A549 (cell line): ENCODE results near the gene HNF4A. TPM values are rescaled to one million over a fixed set of nuclear protein-coding genes. Genes with fewer than 3 reads are reported as not detected.

ENCODE experiments used
- ATAC-seq, 2 experiments: fragments of 200-7000 bp in 1 of 2; fragments of >200 bp in 1 of 2; cut with Nextera tagmentation in 1 of 2; cut with Tn5 transposase in 1 of 2; 3 replicates each; pipeline versions ENCODE4 v1.8.0 to v1.9.1; 2018 to 2020; ENCODE audit warnings: mild to moderate bottlenecking in 1 of 2, moderate library complexity in 1 of 2
- CTCF ChIA-PET: fragments of 300-600 bp; sonication (Branson Sonifier 250); formaldehyde crosslinking; extraction: SDS; loops from one replicate; lab custom pipeline; 2021; ENCODE audit warnings: antibody characterized with exemption, inconsistent platforms; lab: Yijun Ruan, JAX
- POLR2A ChIA-PET: fragments of 350-600 bp; formaldehyde crosslinking; extraction: SDS; loops from one replicate; lab custom pipeline; 2021; ENCODE audit warnings: antibody characterized with exemption, inconsistent platforms; lab: Yijun Ruan, JAX
- DNase-seq, 2 experiments: peaks; one replicate each; pipeline versions ENCODE4 v3.0.0 to v3.0.0-alpha.2; 2011 to 2016; ENCODE audit warnings: low read depth in 1 of 2, low spot score in 1 of 2
- FAIRE-seq: peaks from 2 replicates; lab custom pipeline; 2011; peaks lifted over from hg19 to GRCh38; lab: Jason Lieb, UNC
- H3K27ac ChIP-seq, 2 experiments: fragments of >200 bp; sonication (Bioruptor Twin); formaldehyde crosslinking; 3 replicates each; pipeline ENCODE4 v1.5.1; 2016 to 2017
- H3K4me1 ChIP-seq: fragments of >200 bp; sonication (Bioruptor Twin); formaldehyde crosslinking; 3 replicates; pipeline ENCODE4 v1.6.1; 2016
- H3K4me2 ChIP-seq: fragments of >200 bp; sonication (Bioruptor Twin); formaldehyde crosslinking; 3 replicates; pipeline ENCODE4 v1.6.1; 2016
- H3K4me3 ChIP-seq: fragments of >200 bp; sonication (Bioruptor Twin); formaldehyde crosslinking; 3 replicates; pipeline ENCODE4 v1.5.1; 2016
- H3K9me3 ChIP-seq: fragments of >200 bp; sonication (Bioruptor Twin); formaldehyde crosslinking; 3 replicates; pipeline ENCODE4 v1.6.1; 2016
- CBX2 ChIP-seq: fragments of 200-600 bp; sonication (generic); IDR thresholded peaks from 2 replicates; pipeline ENCODE4 v1.6.1; 2016; ENCODE audit warnings: low read depth, mild to moderate bottlenecking, borderline replicate concordance
- CBX8 ChIP-seq: fragments of 200-600 bp; sonication (generic); IDR thresholded peaks from 2 replicates; pipeline ENCODE4 v1.6.1; 2016
- CHD2 ChIP-seq: fragments of 150-350 bp; IDR thresholded peaks from 2 replicates; pipeline ENCODE4 v1.6.1; 2014; ENCODE audit warnings: low read length; ENCODE audit not compliant: partially characterized antibody
- EHMT2 ChIP-seq: fragments of 200-600 bp; sonication (generic); IDR thresholded peaks from 2 replicates; pipeline ENCODE4 v1.6.1; 2016; ENCODE audit warnings: antibody characterized with exemption, low read depth, mild to moderate bottlenecking, moderate library complexity
- ELK1 ChIP-seq: fragments of 150-350 bp; IDR thresholded peaks from 2 replicates; pipeline ENCODE4 v1.6.1; 2014; ENCODE audit warnings: low read depth, mild to moderate bottlenecking, low read length
- EP300 ChIP-seq, 2 experiments: fragments of >200 bp; sonication (Bioruptor Twin); formaldehyde crosslinking; IDR thresholded peaks; 2 replicates in 1 of 2; 3 replicates in 1 of 2; pipeline ENCODE4 v1.6.1; 2016 to 2017
- FOSB ChIP-seq: fragments of 250-450 bp; sonication (Bioruptor Pico); IDR thresholded peaks from 2 replicates; pipeline ENCODE4 v1.5.0; 2020; ENCODE audit warnings: mild to moderate bottlenecking, moderate library complexity
- FOSL2 ChIP-seq, 2 experiments: fragments of 450-650 bp in 1 of 2; fragments of >200 bp in 1 of 2; sonication (Bioruptor Twin) in 1 of 2; formaldehyde crosslinking; IDR thresholded peaks; 2 replicates each; pipeline versions ENCODE4 v1.5.0 to v1.6.1; 2016 to 2020; ENCODE audit warnings: mild to moderate bottlenecking in 1 of 2, moderate library complexity in 1 of 2
- GATA3 ChIP-seq: IDR thresholded peaks from 2 replicates; pipeline ENCODE4 v1.6.1; 2012; ENCODE audit warnings: borderline replicate concordance
- HDAC2 ChIP-seq: fragments of 200-600 bp; sonication (generic); IDR thresholded peaks from 2 replicates; pipeline ENCODE4 v1.6.1; 2016
- HOXA7 ChIP-seq: fragments of 250-450 bp; sonication (Bioruptor Pico); IDR thresholded peaks from 2 replicates; pipeline ENCODE4 v1.5.0; 2020; ENCODE audit warnings: mild to moderate bottlenecking, moderate library complexity
- HOXB5 ChIP-seq: fragments of 250-450 bp; sonication (Bioruptor Pico); IDR thresholded peaks from 2 replicates; pipeline ENCODE4 v1.5.0; 2020; ENCODE audit warnings: mild to moderate bottlenecking, moderate library complexity
- JUN ChIP-seq, 2 experiments: fragments of >200 bp; sonication (Bioruptor Twin); formaldehyde crosslinking; IDR thresholded peaks; 2 replicates in 1 of 2; 3 replicates in 1 of 2; pipeline ENCODE4 v1.6.1; 2016 to 2017
- MAZ ChIP-seq: fragments of 150-350 bp; IDR thresholded peaks from 2 replicates; pipeline ENCODE4 v1.6.1; 2014; ENCODE audit warnings: antibody characterized with exemption, low read depth, low read length, borderline replicate concordance
- NR3C1 ChIP-seq: fragments of >200 bp; sonication (Bioruptor Twin); formaldehyde crosslinking; IDR thresholded peaks from 3 replicates; pipeline ENCODE4 v1.6.1; 2017
- PHF8 ChIP-seq: fragments of 200-600 bp; sonication (generic); IDR thresholded peaks from 2 replicates; pipeline ENCODE4 v1.6.1; 2016; ENCODE audit warnings: low read depth, mild to moderate bottlenecking, antibody characterized with exemption, moderate library complexity, borderline replicate concordance
- RAD21 ChIP-seq, 2 experiments: fragments of >200 bp in 1 of 2; sonication (Bioruptor Twin) in 1 of 2; formaldehyde crosslinking in 1 of 2; IDR thresholded peaks in 1 of 2; conservative IDR thresholded peaks in 1 of 2; 2 replicates in 1 of 2; 3 replicates in 1 of 2; pipeline ENCODE4 v1.6.1; 2012 to 2018; ENCODE audit warnings: inconsistent platforms in 1 of 2
- RNF2 ChIP-seq: fragments of 200-600 bp; sonication (generic); IDR thresholded peaks from 2 replicates; pipeline ENCODE4 v1.6.1; 2016; ENCODE audit warnings: low read depth, mild to moderate bottlenecking, antibody characterized with exemption, moderate library complexity, borderline replicate concordance
- SMC3 ChIP-seq: fragments of >200 bp; sonication (Bioruptor Twin); formaldehyde crosslinking; IDR thresholded peaks from 3 replicates; pipeline ENCODE4 v1.6.1; 2018; ENCODE audit warnings: inconsistent platforms
- TFCP2L1 ChIP-seq: fragments of 250-450 bp; sonication (Bioruptor Pico); IDR thresholded peaks from 2 replicates; pipeline ENCODE4 v1.5.0; 2021; ENCODE audit warnings: mild to moderate bottlenecking
- TP53 ChIP-seq: fragments of 250-450 bp; sonication (Bioruptor Pico); IDR thresholded peaks from 2 replicates; pipeline ENCODE4 v1.5.0; 2021; ENCODE audit warnings: mild to moderate bottlenecking, moderate library complexity
- ZNF302 ChIP-seq: fragments of 250-450 bp; sonication (Bioruptor Pico); IDR thresholded peaks from 2 replicates; pipeline ENCODE4 v1.9.0; 2021; ENCODE audit warnings: inconsistent platforms, mild to moderate bottlenecking, moderate library complexity
- WGBS: methylation state at CpG from one replicate; pipeline ENCODE4 v1.1.6; 2017; ENCODE audit errors: missing lambda C conversion rate; 5-methylcytosine and 5-hydroxymethylcytosine counted together
- polyA plus RNA-seq, 4 experiments: library from polyadenylated mRNA; depleted of rRNA in 3 of 4; stranded (reverse); fragments of >200 nt; fragmentation: RNase III in 1 of 4; extraction: RNeasy Plus Mini Kit Qiagen cat#74134 plus additional on column Dnase treatment in 1 of 4; gene quantifications; 2 replicates in 3 of 4; 3 replicates in 1 of 4; pipeline ENCODE4 v1.2.3, GENCODE V29; 2011 to 2017
- TF ChIP-seq, protein P1 (sequence below): IDR thresholded peaks from 2 replicates; pipeline ENCODE4 v1.6.1; 2012; ENCODE audit warnings: low read depth, borderline replicate concordance
- TF ChIP-seq, protein P2 (sequence below): IDR thresholded peaks from 2 replicates; pipeline ENCODE4 v1.6.1; 2012
- TF ChIP-seq, protein P3 (sequence below): fragments of >200 bp; sonication (Bioruptor Twin); formaldehyde crosslinking; IDR thresholded peaks from 3 replicates; pipeline ENCODE4 v1.6.1; 2016

The HNF4A gene
- polyA plus RNA-seq, 2 of the 4 experiments (the other 2 are of a cell fraction), result 20.0 to 26.2 TPM

GRCh38 chr20:44455126-44455525, 99.6 kb downstream of the HNF4A start:
- 77% methylated on average over 3 of the region's 3 CpGs for WGBS
- TF ChIP-seq ELK1, result no peak
- no peak for TF ChIP-seq FOSL2 (IDR thresholded peaks at IDR 0.05)
- no peak for TF ChIP-seq FOSL2 (CRISPR knock-in tag; IDR thresholded peaks at IDR 0.05)
- no peak for TF ChIP-seq RNF2
- no peak for TF ChIP-seq HOXB5 (CRISPR knock-in tag)
- no peak for TF ChIP-seq GATA3
- TF ChIP-seq FOSB (CRISPR knock-in tag), result no peak
- no peak for TF ChIP-seq NR3C1
- TF ChIP-seq, protein P1, sequence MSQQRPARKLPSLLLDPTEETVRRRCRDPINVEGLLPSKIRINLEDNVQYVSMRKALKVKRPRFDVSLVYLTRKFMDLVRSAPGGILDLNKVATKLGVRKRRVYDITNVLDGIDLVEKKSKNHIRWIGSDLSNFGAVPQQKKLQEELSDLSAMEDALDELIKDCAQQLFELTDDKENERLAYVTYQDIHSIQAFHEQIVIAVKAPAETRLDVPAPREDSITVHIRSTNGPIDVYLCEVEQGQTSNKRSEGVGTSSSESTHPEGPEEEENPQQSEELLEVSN, result no peak
- TF ChIP-seq EHMT2, result no peak
- TF ChIP-seq RAD21 (conservative IDR thresholded peaks at IDR 0.05 in 1 of 2, IDR thresholded peaks at IDR 0.05 in 1 of 2), result no peak
- no peak for TF ChIP-seq TFCP2L1 (CRISPR knock-in tag)
- TF ChIP-seq SMC3, result no peak
- TF ChIP-seq MAZ, result no peak
- DNase-seq (no peak), FAIRE-seq (no peak), ATAC-seq (no peak)
- ChIA-PET CTCF (interaction anchor here (1.1 to 23.5 kb wide), 5 partner anchors 14 to 236 kb away, joined by 3 to 440 read pairs (median 6); no protein-coding TSS in a partner anchor), POLR2A (no interaction called here)
- Histone ChIP-seq H3K4me1 (no peaks in the 10 kb centered on the region), H3K9me3 (no peaks in the 10 kb centered on the region), H3K4me2 (no peak overlapping the region), H3K4me3 (no peak overlapping the region), H3K27ac (no peak overlapping the region)

DNA sequence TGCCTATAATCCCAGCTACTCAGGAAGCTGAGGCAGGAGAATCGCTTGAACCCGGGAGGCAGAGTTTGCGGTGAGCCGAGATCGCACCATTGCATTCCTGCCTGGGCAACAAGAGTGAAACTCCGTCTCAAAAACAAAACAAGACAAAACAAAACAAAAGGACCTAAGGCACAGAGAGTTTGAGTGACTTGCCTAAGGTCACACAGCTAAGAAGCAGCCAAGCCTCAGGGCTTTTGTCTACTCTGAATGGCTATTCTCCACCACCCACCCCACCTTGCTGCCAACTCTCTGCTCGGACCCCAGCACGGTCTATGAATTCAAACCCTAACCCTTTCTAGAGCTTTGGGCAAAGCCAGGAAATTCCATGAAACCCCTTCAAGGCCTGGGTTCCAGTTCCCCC, 101.1 kb downstream of the HNF4A start:
- no peaks in the 10 kb centered on the region for H3K9me3 ChIP-seq
- no peak overlapping the region for H3K27ac ChIP-seq
- no peak overlapping the region for H3K4me3 ChIP-seq
- DNase-seq (no peak), ATAC-seq (no peak), FAIRE-seq (no peak)
- ChIA-PET POLR2A (no interaction called here), CTCF (interaction anchor here (0.8 to 23.5 kb wide), 9 partner anchors 8 to 237 kb away, joined by 3 to 440 read pairs (median 4); partner anchors contain the start of gene FITM2)
- no peak overlapping the region for H3K4me2 ChIP-seq
- 85% methylated on average over 8 of the region's 8 CpGs for WGBS
- TF ChIP-seq ZNF302 (CRISPR knock-in tag) (no peak), EP300 (IDR thresholded peaks at IDR 0.05) (no peak), SMC3 (no peak), FOSB (CRISPR knock-in tag) (no peak)
- TF ChIP-seq, protein P1, result no peak
- H3K4me1 ChIP-seq, result 0 out of 3 replicates have a peak, but pooled peaks cover 5% of the 10 kb centered on the region

DNA sequence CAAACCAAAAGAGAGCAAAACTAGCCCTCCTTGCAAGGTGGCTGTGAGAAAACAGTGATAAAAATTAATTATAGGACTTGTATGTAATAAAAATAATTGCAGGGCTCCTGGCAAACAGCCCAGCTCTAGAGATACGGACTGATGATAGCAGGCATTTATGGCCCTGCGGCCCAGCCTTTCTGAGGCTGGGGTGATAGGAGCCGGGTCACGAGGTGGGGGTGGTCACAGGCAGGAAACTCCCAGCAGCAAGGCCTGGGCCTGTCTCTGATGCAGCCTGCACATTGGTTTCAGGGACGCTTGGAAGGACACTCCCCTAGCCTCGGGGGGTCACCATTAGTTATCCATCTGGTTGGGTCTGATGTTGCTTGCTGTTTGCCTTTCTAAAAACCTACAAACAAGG, 101.5 kb downstream of the HNF4A start:
- Histone ChIP-seq H3K9me3 (no peaks in the 10 kb centered on the region), H3K4me1 (0 out of 3 replicates have a peak, but pooled peaks cover 5% of the 10 kb centered on the region), H3K4me2 (no peak overlapping the region), H3K4me3 (no peak overlapping the region), H3K27ac (no peak overlapping the region)
- ATAC-seq (no peak), DNase-seq (no peak), FAIRE-seq (no peak)
- POLR2A ChIA-PET, result no interaction called here
- 78% methylated on average over 5 of the region's 6 CpGs for WGBS
- TF ChIP-seq, protein P2, sequence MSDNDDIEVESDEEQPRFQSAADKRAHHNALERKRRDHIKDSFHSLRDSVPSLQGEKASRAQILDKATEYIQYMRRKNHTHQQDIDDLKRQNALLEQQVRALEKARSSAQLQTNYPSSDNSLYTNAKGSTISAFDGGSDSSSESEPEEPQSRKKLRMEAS, result no peak
- no peak for TF ChIP-seq HDAC2
- TF ChIP-seq, protein P1, result no peak
- TF ChIP-seq SMC3, result no peak
- TF ChIP-seq, protein P3, sequence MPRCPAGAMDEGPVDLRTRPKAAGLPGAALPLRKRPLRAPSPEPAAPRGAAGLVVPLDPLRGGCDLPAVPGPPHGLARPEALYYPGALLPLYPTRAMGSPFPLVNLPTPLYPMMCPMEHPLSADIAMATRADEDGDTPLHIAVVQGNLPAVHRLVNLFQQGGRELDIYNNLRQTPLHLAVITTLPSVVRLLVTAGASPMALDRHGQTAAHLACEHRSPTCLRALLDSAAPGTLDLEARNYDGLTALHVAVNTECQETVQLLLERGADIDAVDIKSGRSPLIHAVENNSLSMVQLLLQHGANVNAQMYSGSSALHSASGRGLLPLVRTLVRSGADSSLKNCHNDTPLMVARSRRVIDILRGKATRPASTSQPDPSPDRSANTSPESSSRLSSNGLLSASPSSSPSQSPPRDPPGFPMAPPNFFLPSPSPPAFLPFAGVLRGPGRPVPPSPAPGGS, result no peak
- no peak for TF ChIP-seq PHF8
- TF ChIP-seq CBX8, result no peak
- no peak for TF ChIP-seq CHD2
- TF ChIP-seq CBX2, result no peak
- TF ChIP-seq HOXA7 (CRISPR knock-in tag), result no peak
- TF ChIP-seq TP53 (CRISPR knock-in tag), result no peak
- TF ChIP-seq JUN (IDR thresholded peaks at IDR 0.05), result no peak
- CTCF ChIA-PET, result interaction anchor here (0.8 to 23.5 kb wide), 7 partner anchors 8 to 238 kb away, joined by 3 to 440 read pairs (median 4); no protein-coding TSS in a partner anchor
